CD4-positive, alpha-beta T cell treated with Interleukin-15 for 1 hour (primary cell): Measurements from ENCODE around the gene PELO.
"Not testable (repeated sequence)": the region's sequence is repeated elsewhere in the genome, so short reads cannot be mapped to it uniquely, and the experiment has no call there.

Experiments used
- DNase-seq: peaks from one replicate; pipeline ENCODE4 v3.0.0-alpha.2; 2020

The PELO gene

GRCh38 chr5:52787600-52788504 is at the start of gene PELO, which contains the start of gene ITGA1:
Gene PELO (plus strand): TSS chr5:52787916. CDS start chr5:52800395, 12,479 bp downstream.
Gene ITGA1 (plus strand): TSS chr5:52787916. CDS start chr5:52788354, 438 bp downstream.
- DNase-seq, result peak; percentile 38

GRCh38 chr5:52738095-52738506 is 49.6 kb upstream of the PELO start:
- no peak for DNase-seq

GRCh38 chr5:52740007-52740406 is 47.7 kb upstream of the PELO start:
- DNase-seq, result no peak

- no peak for DNase-seq
Measured at GRCh38 chr5:52743012-52743411, 44.7 kb upstream of the PELO start.

GRCh38 chr5:52743529-52743928 is 44.2 kb upstream of the PELO start:
- no peak for DNase-seq

- no peak for DNase-seq
Measured at GRCh38 chr5:52743970-52744369, 43.7 kb upstream of the PELO start.

GRCh38 chr5:52744867-52745458 is 42.8 kb upstream of the PELO start:
- DNase-seq, result not testable (repeated sequence)

GRCh38 chr5:52746539-52746938 is 41.2 kb upstream of the PELO start:
- no peak for DNase-seq

GRCh38 chr5:52748590-52748989 is 39.1 kb upstream of the PELO start:
- DNase-seq, result no peak

- no peak for DNase-seq
Measured at GRCh38 chr5:52749666-52750065, 38.0 kb upstream of the PELO start.

GRCh38 chr5:52751137-52751536 is 36.6 kb upstream of the PELO start:
- no peak for DNase-seq

- no peak for DNase-seq
Measured at GRCh38 chr5:52754051-52754450, 33.7 kb upstream of the PELO start.

GRCh38 chr5:52757527-52757926 is 30.2 kb upstream of the PELO start:
- DNase-seq, result no peak

- DNase-seq, result no peak
Measured at GRCh38 chr5:52758014-52758413, 29.7 kb upstream of the PELO start.

- DNase-seq, result no peak
Measured at GRCh38 chr5:52759331-52759730, 28.4 kb upstream of the PELO start.

GRCh38 chr5:52760695-52761366 is 26.9 kb upstream of the PELO start:
- no peak for DNase-seq

- no peak for DNase-seq
Measured at GRCh38 chr5:52767217-52767743, 20.4 kb upstream of the PELO start.

GRCh38 chr5:52767766-52768480 is 19.8 kb upstream of the PELO start:
- no peak for DNase-seq

- DNase-seq, result no peak
Measured at GRCh38 chr5:52769061-52769460, 18.7 kb upstream of the PELO start.

- DNase-seq, result no peak
Measured at GRCh38 chr5:52770287-52770939, 17.3 kb upstream of the PELO start.

- no peak for DNase-seq
Measured at GRCh38 chr5:52771343-52772039, 16.2 kb upstream of the PELO start.

GRCh38 chr5:52772668-52773067 is 15.0 kb upstream of the PELO start:
- DNase-seq, result no peak
